ENCODE data around the gene SMAD7.

DNA sequence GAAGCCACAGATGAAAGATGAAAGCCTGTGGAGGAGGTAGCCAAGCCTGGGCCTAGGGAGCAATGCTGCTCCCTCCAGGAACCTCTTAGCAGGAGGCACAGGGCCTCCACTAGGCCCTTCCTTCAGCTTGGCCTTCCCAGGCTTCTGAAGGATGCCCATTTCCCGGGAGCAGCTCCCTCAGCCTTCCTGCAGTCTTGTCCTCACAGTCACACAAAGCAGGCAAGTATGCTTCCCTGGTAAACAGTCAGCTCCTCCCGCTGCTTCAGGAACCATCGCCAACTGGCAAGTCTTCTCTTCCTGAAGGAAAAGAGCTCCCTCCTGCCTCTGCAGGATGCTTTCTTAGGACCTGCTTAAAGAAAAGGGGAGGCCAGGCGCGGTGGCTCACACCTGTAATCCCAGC lies 53.2 kb downstream of the SMAD7 start:
- TF ChIP-seq, protein P1, sequence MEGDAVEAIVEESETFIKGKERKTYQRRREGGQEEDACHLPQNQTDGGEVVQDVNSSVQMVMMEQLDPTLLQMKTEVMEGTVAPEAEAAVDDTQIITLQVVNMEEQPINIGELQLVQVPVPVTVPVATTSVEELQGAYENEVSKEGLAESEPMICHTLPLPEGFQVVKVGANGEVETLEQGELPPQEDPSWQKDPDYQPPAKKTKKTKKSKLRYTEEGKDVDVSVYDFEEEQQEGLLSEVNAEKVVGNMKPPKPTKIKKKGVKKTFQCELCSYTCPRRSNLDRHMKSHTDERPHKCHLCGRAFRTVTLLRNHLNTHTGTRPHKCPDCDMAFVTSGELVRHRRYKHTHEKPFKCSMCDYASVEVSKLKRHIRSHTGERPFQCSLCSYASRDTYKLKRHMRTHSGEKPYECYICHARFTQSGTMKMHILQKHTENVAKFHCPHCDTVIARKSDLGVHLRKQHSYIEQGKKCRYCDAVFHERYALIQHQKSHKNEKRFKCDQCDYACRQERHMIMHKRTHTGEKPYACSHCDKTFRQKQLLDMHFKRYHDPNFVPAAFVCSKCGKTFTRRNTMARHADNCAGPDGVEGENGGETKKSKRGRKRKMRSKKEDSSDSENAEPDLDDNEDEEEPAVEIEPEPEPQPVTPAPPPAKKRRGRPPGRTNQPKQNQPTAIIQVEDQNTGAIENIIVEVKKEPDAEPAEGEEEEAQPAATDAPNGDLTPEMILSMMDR (conservative IDR thresholded peaks at IDR 0.05), result no peak
- TF ChIP-seq EZH2 (IDR thresholded peaks at IDR 0.05; ENCODE audit: low read depth), result no peak
